ENCODE measurements around the gene ASB4.

GRCh38 chr7:95490231-95490762 lies 4.6 kb downstream of the ASB4 start:
- TF ChIP-seq CTCF (IDR thresholded peaks at IDR 0.05 in 4 of 5, conservative IDR thresholded peaks at IDR 0.05 in 1 of 5) (no peak), POLR2A (IDR thresholded peaks at IDR 0.05) (no peak)
